Adrenal gland (tissue), 5 donors: ENCODE results near the gene RELA.

ENCODE experiments used
- POLR2A ChIP-seq, 2 donors: fragments of 450-650 bp; IDR thresholded peaks; one replicate each; pipeline ENCODE4 v1.6.1; 2017; ENCODE audit warnings: antibody characterized with exemption in 2 of 2, mild to moderate bottlenecking in 2 of 2, moderate library complexity in 1 of 2
- TF ChIP-seq, protein P1 (sequence below), 6 experiments: fragments of 450-650 bp in 4 of 6; fragments of 200-600 bp in 2 of 6; sonication (generic) in 1 of 6; IDR thresholded peaks; 1 replicate in 5 of 6; 2 replicates in 1 of 6; pipeline versions ENCODE4 v1.5.1 to v1.8.0; 2016 to 2021; ENCODE audit warnings: antibody characterized with exemption in 6 of 6, mild to moderate bottlenecking in 2 of 6, moderate library complexity in 1 of 6
- donor health status: DM: no; HTN: no; CAD: no.

DNA sequence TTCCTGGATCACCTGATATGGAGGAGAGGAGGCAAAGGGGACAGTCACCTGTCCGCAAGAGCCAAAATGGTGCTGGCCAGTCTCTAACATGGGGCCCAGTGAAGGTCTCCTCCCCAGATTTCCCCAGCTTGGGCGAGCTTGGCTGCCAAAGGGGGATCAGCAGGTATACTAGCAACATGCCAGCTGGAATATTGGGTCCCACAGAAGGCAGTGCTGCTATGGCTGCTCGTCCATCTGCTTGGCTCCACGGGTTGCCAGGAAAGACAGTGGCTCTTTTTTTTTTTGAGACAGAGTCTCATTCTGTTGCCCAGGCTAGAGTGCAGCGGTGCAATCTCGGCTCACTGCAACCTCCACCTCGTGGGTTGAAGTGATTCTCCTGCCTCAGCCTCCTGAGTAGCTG is 36.6 kb upstream of the RELA start:
- TF ChIP-seq, protein P1, sequence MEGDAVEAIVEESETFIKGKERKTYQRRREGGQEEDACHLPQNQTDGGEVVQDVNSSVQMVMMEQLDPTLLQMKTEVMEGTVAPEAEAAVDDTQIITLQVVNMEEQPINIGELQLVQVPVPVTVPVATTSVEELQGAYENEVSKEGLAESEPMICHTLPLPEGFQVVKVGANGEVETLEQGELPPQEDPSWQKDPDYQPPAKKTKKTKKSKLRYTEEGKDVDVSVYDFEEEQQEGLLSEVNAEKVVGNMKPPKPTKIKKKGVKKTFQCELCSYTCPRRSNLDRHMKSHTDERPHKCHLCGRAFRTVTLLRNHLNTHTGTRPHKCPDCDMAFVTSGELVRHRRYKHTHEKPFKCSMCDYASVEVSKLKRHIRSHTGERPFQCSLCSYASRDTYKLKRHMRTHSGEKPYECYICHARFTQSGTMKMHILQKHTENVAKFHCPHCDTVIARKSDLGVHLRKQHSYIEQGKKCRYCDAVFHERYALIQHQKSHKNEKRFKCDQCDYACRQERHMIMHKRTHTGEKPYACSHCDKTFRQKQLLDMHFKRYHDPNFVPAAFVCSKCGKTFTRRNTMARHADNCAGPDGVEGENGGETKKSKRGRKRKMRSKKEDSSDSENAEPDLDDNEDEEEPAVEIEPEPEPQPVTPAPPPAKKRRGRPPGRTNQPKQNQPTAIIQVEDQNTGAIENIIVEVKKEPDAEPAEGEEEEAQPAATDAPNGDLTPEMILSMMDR (IDR thresholded peaks at IDR 0.05) = no peak
- TF ChIP-seq POLR2A (IDR thresholded peaks at IDR 0.05) = no peak
